GM12892 (cell line): Measurements from ENCODE around the gene GEMIN7.

ENCODE experiments used
- POLR2A ChIP-seq: IDR thresholded peaks from 2 replicates; pipeline ENCODE4 v1.6.1; 2011; ENCODE audit warnings: low read depth, low read length, control low read depth
- POLR2AphosphoS5 ChIP-seq: IDR thresholded peaks from 2 replicates; pipeline ENCODE4 v1.6.1; 2011; ENCODE audit warnings: low read depth, low read length, control low read depth

- TF ChIP-seq POLR2AphosphoS5 (no peak), POLR2A (no peak)
These were observed 15.6 kb downstream of the GEMIN7 start for GRCh38 chr19:45094707-45095106.
